Femur (tissue), 1 donor: Measurements from ENCODE around the gene CACNB3.

Source experiments
- DNase-seq: peaks from one replicate; pipeline ENCODE4 v3.0.0-alpha.2; 2017

Gene CACNB3

DNA sequence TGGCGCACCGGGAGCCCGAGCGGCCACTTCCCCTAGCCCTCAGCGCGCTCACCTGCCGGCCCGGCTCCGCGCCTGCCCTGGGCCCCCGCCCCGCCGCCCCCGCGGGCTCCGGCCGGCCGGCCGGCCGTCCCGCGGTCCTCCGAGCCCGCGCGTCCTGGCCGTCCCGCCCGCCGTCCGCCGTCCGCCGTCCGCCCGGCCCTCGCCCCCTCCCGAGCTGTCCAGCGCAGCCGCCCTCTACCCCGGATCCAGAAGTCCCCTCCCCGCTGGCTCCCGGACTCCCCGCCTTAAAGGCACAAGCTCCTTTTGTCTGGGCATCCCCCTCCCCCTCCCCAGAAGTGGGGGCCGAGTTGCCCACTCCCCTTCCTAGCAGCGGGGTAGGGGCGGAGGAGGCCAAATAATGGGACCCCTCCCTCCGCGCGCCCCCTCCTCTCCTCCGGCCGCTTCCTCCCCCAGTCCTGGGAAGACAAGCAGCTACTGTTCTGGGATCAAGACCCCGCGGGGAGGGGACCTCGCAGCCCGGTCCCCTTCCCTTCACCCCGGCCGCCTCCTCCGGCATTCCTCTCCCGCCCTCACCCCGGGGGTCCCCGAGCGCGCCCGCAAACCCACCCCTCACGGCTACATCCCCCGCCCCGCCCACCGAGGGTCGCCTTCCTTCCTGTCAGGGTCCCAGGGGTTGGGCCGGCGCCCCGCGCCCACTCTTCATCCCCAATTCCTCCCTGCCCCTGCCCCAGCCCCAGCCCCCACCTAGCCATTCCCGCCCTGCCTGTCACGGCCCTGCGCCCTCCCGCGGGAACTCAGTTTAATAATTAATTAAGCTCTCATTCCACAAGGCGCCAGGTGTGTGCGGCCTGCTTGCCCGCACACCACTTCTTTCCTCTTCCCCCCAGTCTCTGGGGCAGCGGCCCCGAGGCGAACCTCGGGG is 29.2 kb upstream of the CACNB3 start, which contains the start of gene ADCY6:
TSS of gene ADCY6 (minus strand) at position 236 of the 922 bp plus-strand sequence. CDS start 5,655 bp downstream, outside the sequence.
- DNase-seq = peak; percentile 90

DNA sequence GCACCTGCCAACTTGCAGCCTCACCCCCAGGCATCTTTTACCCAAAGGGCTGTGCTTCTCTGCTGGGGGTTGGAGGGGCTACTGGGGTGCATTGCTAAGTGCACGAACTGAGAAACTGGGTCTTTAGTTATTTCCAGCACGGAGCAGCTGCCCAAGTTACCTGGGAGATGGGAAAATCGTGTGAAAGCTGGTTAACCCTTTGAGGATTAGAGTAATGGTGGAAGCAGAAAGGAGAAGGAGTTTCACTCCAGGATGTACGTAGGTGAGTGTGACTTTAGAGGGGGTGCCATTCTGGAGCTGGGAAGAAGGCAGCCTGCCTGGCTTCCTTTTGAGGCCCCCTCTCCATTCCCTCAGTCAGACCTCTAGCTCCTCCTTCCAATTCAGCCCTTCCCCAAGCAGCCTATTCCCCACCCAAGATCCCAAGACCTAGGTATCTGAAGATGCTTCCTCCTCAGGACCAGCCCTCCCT is 28.4 kb upstream of the CACNB3 start:
- no peak for DNase-seq

DNA sequence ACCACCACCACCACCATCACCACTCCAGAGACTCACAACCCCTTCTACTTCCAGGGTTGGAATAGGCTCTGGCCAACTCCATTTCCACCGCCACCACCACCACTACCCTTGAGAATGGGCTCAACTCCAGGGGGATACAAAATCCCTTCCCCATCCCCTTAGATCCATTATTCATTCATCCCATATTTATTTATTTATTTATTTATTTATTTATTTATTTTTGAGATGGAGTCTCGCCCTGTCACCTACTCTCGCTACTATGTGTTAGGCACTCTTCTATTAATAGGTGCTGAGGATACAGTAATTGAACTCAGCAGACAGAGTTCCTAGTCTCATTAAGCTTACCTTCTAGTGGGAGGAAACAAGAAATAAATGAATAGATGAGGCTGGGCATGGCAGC is 24.6 kb upstream of the CACNB3 start:
- DNase-seq = no peak

DNA sequence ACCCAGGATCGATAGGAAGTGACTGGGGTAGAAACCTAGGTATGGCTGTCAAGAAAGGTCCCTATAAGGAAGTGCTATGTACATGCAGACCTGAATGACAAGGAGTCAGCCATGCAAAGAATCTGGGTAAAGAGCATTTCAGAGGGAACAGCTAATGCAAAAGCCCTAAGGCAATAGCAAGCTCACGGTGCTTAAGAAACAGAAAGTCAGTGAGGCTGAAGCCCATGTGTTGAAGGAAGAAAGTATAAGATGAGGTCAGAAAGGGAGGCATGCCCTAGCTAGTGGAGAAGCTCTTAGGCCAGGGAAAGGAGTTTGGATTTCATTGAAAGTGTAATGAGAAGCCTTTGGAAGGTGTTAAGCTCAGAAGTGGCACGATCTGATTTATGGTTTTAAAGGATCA is 23.4 kb upstream of the CACNB3 start:
- DNase-seq = no peak

DNA sequence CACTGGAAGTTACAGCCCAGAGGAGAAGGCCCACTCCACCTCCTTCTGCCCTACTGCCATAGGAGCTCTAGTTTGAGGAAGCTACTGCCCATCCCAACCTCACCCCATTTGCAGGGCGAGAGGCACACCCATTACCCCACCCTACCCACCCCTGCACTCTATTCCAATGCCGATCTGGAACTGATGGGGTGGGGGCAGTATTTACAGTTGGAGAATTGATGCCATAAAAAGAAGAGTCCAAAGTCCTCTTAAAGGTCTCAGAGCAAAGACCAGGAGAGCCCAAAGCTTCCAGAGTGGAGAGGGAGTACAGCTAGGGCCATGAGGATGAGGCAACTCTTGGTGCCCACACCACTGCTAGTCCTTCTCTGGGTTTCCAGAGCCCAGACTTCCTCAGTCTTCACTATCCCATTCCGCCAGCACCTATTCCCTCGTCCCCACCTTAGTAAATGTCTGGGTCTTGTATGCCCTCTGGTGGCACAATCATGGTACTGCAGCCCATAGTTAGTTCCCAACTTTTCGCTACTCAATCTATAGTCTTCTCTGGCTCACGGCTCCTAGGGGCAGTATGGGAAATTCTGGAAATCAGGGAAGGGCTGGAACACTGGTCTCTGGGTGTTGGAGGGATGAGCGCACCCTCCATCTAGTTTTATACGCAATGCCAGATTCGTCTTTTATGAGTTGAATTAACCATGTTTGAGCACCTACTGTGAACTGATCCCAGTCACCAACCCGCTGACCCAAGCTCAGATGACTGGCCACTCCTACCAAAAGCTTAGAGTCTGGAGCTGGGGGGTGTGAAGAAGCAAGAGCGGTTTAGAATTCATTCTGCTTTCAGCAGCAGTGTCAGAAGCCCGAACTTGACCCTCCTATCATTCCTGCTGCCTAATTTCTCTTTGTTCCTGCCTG is 22.5 kb upstream of the CACNB3 start:
- DNase-seq = peak; percentile 81

DNA sequence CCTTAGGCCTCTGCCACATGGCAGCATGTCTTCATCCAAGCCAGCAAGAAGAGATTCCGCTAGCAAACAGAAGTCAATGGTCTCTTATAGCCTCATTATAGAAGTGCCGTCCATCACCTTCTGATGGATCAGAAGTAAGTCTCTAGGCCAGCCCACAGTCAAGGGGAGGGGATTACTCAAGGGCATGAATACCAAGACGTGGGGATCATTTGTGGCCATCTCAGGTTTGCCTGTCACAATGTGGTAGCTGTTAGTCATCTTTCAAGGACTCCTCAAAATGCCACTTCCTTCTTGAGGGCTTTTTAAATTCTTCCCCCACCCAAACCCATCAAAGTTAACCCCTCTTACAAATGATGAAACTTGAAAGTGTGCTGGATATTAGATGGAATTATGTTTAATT is 21.3 kb upstream of the CACNB3 start:
- DNase-seq = no peak

DNA sequence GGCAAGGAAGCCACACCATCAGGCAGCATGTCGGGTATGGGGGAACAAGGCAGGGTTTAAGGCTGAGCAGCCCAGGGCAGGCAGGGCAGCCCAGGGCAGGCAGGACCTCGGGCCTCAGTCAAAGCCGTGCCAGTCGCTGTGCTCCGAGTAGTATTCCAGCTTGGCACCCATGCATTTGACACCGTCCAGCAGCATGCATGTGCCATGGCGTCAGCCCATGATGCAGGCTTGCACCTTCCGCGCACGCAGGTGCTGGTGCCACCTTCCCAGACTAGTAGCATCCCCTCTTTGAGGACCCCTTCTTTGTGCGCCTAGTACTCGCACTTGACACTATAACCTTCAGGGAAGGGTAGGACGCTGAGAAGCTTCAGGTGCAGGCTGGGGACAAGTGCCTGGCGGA is 17.8 kb upstream of the CACNB3 start:
- no peak for DNase-seq

DNA sequence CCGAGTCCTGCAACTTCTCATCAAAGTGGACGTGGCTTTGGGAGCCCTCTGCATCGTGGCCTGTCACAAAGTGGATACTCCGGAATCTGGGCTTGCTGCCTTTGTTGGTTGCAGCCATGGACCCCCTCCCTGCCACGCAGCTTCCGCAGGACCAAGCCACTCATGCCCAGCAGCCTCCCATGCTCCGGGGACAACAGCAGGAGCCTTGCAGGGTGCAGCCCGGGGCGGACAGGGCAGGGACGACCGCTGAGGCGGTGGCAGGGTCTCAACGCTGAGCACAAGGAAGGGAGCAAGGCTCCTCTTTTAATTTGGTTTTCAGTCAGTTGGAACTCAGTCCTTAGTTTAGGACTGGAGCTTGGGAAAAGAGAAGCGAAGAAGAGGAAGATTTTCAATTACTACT is 17.3 kb upstream of the CACNB3 start:
- DNase-seq = no peak

DNA sequence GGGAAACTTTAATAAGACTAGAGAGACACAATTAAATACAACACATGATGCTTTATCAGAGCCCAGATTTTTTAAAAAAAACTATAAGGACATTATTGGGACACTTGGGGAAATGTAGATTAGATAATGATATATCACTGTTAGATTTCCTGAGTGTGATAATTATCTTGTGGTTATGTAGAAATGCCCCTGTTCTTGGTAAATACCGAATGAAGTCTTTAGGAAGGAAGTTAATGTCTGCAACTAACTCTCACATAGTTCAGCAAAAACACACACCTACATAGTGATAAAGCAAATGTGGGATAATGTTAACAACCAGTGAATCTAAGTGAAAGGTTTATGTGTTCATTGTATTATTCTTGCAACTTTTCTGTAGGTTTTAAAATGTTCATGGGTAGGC is 14.6 kb upstream of the CACNB3 start:
- no peak for DNase-seq

DNA sequence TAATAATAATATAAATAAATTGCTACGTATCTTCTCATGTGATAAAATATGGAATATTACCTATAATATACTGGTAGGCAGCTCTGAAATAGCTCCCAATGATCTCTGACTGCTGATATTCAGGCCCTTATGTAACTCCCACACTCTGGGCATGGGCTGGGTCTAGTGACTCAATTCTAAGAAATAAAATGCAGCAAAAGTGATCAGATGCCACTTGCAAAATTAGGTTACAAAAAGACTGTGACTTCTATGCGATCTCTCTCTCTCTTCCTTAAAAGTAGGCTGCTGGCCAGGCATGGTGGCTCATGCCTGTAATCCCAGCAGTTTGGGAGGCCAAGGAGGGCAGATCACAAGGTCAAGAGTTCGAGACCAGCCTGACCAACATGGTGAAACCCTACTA is 10.3 kb upstream of the CACNB3 start:
- no peak for DNase-seq

DNA sequence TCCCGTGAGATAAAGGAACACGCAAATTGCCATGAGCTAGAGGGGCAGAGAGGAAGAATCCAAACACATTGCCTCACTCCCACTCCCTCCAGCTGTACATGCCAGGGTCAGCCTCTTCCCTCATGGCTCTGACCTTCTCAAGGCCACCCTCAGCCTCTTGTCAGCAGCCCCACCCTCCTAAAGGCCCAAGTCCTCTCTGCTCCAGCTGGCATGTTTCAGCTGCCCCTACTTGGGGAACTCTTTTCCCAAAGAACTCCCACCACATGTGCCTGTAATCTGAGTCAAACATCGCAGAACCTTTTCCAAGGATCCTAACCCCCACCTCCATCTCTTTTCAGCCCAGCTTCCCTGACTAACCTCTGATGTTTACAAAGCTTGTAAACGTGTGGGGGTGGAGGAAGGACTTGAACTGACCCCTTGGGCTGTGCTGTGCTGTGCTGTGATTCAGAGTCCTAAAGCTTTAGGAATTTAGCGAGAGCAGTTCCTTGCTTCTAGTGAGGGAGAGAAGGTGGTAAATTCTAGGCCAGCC is 7.3 kb upstream of the CACNB3 start:
- DNase-seq = no peak

DNA sequence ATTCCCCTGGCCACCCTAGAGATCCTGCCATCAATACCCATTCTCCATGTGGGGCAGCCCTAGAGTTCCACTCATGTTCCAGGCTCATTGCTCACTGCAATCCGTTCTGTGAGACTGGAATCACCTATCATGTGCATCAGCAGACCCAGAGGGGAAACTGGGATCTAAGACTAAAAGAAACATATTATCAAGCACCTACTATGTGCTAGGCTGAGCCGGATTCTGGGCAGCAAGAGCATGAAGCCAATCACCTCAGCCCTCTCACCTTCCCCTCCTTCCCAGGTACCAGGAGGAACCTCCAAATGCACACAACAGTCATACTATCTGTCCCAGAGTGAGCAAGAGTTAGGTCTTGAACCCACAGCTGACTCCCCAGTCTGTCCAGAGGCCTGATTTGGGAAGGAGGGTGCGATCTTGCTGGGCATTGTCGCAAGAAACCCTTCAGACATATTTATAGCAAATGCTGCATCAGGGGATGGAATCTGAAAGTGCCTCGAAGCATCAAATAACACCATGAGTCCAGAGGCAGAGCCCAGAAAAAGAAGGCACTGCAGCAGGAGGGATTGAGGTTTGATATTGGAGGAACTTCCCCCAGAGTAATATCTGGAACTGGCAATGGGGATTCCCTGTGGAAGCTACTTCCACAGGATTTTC is 6.7 kb upstream of the CACNB3 start:
- DNase-seq = no peak

DNA sequence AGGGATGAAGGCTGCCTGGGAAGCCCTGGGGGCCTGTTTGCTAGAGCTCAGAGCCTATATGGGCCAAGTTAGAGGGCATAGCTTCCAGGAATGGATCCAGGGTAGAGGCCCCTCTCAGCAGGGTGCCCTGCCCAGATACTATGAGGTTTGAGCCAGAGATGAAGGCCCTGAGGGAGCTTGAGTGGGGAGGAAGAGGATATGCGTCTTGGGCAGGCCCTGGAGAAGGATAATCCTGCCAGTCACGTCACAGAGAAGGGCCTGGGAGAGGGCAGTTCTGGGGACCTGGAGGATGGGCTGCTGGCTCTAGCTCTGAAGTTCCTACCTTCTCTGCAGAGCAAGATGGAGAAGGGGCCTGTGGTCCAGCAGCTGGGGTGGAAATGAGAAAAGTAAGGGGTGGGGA is 5.9 kb upstream of the CACNB3 start:
- DNase-seq = no peak

DNA sequence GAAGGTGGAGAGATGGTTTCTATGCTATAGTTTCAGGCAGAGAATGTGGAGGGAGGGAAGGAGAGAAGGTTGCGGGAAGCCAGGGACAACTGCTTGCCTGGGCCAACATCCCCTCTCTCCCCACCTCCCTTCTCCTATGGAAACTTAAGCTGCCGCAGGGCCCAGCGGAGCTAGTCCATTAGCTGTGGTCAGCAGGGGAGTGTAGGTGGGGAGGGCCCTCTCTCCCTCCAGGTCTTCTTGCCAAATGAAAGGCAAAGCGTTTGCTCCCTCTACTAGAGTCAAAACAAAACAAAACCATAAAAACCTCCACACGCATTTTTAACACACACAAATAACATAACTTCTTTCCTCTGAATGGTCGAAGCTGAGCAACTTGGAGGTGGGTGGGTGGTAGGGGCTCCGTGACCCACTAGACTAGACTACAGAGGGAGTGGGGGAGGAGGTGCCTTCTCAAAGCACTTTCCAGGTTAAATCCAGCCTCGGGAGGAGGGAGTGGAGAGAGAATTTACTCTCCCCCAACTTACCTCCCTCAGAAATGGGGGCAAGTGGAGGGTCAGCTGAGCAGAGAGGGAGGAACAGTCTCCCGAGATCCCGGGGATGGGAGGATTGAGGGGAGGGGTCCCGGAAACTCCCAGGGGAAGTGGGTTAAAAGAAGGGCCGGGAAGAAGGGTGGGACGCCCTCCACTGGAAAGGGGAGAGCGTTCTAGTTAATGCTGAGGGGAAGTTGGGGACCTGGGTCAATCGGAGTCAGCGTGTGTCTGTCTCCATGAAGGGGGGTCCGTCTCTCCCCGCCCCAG is 4.6 kb upstream of the CACNB3 start:
- DNase-seq = peak; percentile 56

DNA sequence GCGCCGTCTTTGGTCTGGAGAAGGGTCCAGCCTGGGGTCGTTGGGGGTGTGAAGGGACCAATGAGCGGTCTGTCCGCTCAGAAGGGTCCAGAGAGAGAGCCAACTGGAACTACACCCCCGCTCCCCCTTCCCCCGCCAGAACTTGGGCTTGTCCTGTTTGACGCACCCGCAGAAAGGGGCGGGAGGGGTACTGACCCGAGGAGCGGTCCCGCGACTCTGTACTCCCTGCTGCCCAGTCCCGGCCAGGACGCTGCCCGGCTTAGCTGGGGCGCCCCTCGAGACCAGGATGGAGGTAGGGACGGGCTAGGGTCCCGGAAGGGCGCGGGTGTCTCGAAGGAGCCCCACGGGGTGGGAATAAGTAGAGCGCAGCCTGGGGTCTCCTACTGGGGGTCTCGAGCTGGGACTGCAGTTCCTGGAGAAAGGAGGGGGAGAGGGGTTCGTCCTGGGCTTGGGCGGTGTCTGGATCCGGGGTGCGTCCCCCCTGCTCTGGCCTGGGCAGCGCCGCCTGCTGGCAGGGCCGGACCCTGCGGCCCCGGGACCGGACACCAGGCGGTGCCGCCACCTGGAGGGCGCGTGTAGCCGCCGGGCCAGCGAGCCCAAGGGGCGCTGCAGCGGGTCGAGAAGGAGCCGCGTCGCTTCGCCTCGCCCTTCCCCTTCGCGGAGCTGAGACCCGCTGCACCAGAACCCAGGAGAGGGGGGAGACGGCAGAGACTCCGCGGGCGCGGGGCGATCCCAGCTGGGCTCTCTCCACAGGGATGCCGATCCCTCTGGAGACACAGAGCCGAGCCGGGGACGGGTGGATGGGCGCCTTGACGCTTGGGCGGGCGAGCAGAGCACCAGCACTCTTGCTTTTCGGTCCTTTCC is 3.8 kb upstream of the CACNB3 start:
- DNase-seq = peak; percentile 83

DNA sequence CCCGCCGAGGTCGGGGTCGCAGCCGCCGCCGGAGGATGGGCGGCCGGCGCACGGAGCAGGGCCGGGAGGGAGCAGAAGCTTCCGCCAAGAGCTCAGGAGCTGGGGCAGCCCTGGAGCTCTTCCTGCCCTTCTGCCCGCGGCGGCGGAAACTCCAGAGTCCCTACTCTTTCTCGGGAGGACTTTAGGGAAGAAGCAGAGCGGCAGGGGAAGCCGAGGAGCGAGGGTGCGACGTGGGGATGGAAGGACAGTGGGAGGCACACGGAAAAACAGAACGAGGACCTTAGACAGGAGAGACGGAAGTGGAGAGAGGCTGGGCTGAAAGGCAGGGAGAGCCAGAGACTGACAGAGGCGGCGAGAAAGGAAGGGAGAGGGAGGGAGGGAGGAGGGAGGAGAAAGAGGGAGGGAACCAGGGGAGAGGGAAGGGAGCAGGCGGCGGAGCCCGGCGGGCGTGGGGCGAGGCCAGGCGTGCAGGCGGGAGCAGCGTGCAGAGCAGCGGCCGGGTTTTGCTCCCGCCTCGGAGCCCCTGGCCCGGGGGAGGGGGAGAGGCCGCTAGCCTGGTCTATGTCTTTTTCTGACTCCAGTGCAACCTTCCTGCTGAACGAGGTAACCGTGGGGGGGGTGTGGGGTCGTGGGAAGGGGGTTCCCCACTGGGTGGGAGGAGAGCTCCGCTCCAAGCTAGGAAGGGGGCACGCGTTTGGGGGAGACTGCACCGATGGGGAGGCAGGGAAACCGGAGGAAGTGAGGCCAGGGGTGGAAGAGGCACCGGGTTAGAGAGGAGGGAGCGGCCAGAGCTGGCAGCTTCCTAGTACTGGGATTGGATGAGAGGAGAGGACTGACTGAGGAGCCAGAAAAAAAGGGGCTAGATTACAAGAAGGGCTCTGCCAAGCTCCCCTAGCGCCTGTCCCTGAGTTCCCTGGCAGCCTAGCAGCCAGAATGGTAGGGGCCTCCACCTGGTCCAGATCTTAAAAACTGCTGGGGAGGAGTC is 2.9 kb upstream of the CACNB3 start:
- DNase-seq = peak; percentile 91

DNA sequence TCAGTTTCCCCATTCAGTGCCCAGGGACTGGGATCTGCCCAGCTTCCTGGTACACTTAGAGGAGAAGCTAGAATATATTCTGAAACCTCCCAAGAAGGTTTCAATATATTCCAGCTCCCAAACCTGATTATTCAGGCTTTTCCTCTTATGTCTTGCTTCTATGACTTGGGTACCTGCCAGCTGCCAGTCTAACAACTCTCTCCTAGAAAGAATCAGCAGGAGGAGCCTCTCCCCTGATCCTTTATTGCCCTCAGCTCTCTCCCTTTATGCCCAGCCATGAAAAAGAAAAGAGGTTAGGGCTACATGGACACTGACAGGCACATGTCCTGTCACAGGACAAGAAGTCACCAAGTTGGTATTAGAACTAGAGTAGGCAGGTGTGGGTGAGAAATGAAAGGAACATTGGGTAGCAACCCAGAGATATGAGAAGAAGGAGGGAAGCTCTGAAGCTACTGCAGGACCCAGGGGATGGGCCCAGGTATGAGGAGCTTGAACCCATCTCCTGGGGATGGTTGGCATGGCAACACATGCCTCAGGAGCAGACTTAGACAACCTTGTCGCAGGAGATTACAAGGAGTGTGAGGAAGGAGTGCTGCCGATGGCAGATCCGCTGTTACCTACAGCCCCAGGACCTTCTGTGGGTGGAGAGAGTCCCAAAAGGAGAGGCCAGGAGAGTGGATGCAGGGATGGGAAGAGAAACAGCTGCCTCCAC is 2.0 kb upstream of the CACNB3 start:
- DNase-seq = no peak

DNA sequence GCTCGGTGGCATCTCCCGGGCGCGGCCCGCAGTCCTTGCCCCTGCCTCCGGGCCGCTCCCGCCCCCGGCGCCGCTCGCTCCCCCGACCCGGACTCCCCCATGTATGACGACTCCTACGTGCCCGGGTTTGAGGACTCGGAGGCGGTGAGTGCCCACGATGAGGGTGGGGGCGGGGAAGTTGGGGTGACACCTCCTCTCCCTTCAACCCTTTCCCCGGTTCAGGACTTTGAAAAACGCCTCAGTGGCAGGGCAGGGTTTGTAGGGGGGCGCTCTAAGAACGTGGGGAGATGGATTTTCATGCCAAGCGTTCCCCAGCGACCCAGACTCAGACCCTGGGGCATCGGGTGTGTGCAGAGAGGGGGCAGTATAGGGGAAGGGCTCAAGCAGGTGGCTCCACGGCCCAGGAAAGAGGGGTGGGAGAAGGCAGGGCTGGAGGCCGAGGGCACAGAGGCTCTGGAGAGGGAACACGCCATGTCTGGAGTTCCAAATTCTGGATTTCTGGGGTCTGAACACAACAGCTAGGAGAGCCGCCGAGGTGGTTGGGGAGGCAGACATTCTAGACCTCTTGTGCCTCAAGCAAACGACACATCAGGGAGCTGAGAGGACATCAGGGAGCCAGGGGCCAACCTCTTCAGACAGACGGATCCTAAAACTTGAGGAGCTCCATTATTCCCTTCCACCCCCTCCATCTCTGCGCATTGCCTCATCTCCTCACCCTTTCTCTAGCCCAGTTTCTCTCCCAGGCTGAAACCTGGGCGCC is 715 bp downstream of the CACNB3 start:
- DNase-seq = no peak
